GM12873 (cell line): ENCODE measurements around the gene ERAS.

Source experiments
- TF ChIP-seq, protein P1 (sequence below): IDR thresholded peaks from 2 replicates; pipeline ENCODE4 v1.5.1; 2012; ENCODE audit warnings: low read depth, mild to moderate bottlenecking, moderate library complexity, low read length, control low read depth; ENCODE audit not compliant: insufficient read depth; ENCODE audit errors: missing control alignments

ERAS gene

DNA sequence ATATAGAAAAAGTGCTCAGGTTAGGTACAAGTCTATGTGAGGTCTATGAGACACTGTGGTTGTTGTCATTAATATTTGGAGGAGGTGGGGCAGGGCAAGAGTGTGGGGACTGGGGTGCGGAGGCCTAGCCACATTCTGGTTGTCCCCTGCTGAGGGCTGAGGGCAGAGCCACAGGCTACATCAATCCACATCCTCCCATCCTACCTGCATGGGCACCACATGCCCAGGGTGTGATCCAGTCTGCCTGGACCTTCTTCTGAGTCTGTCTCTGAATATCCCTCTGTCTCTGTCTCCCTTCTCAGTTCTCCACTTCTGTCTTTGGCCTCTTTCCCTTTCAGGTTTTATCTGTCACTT, 41.1 kb upstream of the ERAS start:
- TF ChIP-seq, protein P1, sequence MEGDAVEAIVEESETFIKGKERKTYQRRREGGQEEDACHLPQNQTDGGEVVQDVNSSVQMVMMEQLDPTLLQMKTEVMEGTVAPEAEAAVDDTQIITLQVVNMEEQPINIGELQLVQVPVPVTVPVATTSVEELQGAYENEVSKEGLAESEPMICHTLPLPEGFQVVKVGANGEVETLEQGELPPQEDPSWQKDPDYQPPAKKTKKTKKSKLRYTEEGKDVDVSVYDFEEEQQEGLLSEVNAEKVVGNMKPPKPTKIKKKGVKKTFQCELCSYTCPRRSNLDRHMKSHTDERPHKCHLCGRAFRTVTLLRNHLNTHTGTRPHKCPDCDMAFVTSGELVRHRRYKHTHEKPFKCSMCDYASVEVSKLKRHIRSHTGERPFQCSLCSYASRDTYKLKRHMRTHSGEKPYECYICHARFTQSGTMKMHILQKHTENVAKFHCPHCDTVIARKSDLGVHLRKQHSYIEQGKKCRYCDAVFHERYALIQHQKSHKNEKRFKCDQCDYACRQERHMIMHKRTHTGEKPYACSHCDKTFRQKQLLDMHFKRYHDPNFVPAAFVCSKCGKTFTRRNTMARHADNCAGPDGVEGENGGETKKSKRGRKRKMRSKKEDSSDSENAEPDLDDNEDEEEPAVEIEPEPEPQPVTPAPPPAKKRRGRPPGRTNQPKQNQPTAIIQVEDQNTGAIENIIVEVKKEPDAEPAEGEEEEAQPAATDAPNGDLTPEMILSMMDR = no peak

DNA sequence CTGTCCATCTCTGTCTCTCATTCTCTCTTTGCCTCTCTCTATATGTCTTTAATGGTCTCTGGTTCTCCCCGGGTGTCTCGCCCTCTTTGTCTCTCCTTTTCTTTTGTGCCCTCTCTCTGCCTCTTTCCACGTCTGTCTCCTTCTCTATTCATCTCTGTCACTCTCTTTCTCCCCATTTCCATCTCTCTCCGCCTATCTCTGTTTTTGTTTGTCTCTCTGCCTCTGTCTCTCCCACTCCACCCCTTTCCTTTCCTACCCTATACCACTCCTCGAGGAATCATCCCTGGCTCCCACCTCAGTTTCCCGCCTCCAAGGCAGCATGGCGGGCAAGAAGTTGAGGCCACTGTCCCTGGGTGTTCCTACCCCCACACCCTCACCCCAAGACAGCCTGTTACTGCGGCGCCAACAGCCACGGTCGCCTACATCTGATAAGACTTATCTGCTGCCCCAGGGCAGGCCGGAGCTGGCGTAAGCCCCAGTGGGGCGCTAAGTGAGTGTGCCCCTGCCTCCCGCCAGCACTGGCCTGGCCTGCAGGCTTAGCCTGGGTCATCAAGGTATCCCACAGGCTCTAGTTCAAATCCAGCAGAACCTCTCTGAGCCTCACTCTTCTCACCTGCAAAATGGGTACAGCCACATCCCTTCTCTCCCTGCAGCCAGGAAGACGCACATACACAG, 40.6 kb upstream of the ERAS start:
- TF ChIP-seq, protein P1 = no peak

DNA sequence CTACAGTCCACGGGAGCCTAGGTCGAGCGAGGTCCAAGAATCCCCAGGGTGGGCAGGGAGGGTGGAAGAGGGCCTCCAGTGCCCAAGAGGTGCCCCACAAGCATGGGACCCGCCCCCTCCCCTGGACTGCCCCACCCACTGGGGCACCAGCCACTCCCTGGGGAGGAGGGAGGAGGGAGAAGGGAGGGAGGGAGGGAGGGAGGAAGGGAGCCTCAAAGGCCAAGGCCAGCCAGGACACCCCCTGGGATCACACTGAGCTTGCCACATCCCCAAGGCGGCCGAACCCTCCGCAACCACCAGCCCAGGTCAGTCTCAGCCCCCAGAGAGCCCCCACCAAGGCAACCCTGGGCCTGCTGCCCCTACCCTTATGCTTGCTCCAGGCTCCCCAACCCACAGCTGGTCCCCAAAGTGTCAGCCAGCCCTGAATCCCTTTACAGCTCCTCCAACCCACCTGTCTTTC, 39.9 kb upstream of the ERAS start, which contains the start of gene GATA1:
GATA1 (plus strand) TSS at position 250 of the 460 bp plus-strand sequence. CDS start 4,520 bp downstream, outside the sequence.
- TF ChIP-seq, protein P1 = no peak

DNA sequence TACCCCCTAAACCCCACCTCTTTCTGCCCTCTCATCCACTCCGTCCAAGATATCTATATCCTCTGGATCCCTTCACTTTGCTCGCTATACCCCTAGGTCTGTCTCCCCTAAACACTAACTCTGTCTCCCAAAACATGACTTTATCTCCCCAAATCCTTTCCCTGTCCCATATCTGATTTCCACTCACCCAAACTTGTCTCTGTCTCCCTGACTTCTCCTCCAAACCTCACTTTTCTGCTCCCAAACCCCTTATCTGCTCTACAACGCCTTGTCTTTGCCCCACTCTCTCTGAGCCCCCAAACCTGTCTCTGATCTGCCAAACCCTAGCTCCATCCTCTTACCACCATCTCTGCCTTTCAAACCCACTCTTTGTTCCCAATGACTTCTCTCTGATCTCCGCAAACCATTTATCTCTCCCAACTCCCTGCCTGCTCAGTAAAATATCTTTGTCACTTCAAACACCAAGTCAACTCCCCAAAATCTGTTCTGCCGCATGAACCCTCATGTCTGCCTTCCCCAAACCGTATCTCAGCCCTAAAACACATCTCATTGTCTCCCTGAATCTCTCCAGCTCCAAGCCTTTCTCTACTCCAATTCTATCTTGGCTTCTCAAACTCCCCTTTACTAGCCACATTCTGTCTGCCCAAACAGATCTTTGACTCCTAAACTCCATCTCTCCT, 39.3 kb upstream of the ERAS start:
- TF ChIP-seq, protein P1 = no peak

DNA sequence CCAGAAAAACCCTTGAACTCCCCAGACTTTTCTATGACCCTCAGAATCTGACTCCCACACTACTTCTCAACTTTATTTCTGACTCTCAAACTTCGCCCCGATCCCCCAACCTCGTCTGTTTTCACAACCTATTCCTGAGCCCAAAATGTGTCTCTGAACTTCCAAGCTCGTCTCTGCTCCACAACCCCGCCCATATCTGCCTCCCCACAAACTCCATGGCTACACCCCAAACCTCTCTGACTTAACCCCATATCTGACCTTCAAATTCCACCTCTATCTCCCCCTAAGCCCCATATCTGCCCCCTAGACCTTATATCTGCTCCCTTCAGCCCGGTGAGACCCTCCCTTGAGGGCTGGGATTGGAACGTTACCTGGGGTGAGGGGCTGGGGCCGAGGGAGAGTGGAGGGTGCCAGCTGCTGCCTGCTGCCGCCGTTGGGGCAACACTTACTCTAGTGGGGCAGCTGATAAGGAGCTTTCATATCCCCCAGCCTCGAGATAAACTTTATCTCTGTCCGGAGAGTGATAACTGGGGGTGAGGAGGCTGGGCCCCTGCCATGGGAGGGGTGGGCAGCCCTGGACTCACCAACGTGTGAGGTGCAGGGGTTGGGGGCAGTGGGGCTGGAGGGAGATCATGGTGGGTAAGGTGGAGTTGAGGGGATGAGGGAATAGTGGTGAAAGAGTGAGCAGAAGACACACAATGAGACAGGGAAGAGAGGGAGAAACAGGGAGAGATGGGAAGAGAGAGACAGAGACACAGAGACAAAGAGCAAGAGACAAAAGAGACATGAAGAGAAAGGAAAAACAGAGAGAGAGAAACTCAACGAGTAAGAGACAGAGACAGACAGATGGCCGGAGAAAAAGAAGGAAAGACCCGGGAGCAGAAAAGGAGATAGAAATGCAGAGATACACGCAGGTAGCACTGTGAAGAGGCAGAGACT, 38.5 kb upstream of the ERAS start:
- TF ChIP-seq, protein P1 = no peak

DNA sequence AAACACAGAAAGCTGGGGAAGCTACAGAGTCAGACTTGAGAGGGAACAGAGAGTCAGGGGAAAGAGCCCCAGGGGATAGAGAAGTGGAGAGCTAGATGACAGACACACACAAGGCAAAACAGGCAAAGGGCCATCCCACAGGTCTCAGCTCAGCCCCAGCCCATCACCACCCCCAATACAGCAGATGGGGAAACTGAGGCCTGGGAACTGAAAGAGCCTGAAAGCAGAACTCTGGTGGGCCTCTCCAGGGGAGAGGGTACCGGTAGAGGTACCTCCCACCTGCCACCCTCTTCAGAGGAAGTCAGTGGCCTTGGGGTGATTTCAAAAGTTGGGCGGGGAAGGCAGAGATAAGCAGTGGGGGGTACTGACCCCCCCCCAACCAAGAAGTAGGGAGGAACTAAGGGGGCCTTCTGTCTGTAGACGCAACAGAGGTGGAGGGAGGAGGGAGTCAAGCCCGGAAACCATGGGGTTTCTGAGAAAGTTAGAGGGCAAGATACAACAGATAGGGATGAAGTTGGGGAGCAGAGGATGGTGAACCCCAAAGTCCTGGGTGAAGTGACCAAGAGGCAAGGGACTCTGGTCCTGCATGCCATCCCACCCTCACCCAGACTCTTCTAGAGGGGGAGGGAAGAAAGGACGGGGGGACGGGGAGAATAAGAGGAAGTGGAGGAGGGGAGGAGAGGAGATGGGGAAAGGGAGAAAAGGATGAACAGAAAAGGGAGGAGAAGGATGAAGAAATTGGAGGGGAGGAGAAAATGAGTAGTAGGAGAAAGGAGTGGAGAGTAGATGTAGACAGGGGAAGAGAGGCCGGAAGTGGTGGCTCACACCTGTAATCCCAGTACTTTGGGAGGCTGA, 36.7 kb upstream of the ERAS start:
- TF ChIP-seq, protein P1 = no peak
